HG02884 (cell line): ENCODE data around the gene CRYGB.
"Not testable (repeated sequence)": the region's sequence is repeated elsewhere in the genome, so short reads cannot be mapped to it uniquely, and the experiment has no call there.

Source experiments
- ATAC-seq: cut with Tn5 transposase; IDR thresholded peaks from one replicate; pipeline ENCODE4 v1.9.1; 2021; ENCODE audit warnings: mild to moderate bottlenecking, moderate library complexity; ENCODE audit not compliant: unreplicated experiment

The CRYGB gene

GRCh38 chr2:208118918-208119317 is 27.0 kb downstream of the CRYGB start:
- no peak for ATAC-seq

- ATAC-seq: not testable (repeated sequence)
Measured at GRCh38 chr2:208117390-208117789, 28.6 kb downstream of the CRYGB start.

GRCh38 chr2:208112969-208113368 is 33.0 kb downstream of the CRYGB start:
- no peak for ATAC-seq

GRCh38 chr2:208112273-208112745 is 33.6 kb downstream of the CRYGB start:
- not testable (repeated sequence) for ATAC-seq

GRCh38 chr2:208103616-208104015 is 42.3 kb downstream of the CRYGB start:
- no peak for ATAC-seq

GRCh38 chr2:208101716-208102631 is 44.0 kb downstream of the CRYGB start:
- no peak for ATAC-seq

- ATAC-seq: no peak
Measured at GRCh38 chr2:208099682-208100470, 46.1 kb downstream of the CRYGB start.

- ATAC-seq: not testable (repeated sequence)
Measured at GRCh38 chr2:208098701-208099100, 47.3 kb downstream of the CRYGB start.

- ATAC-seq: no peak
Measured at GRCh38 chr2:208098267-208098666, 47.7 kb downstream of the CRYGB start.

GRCh38 chr2:208097801-208098200 is 48.2 kb downstream of the CRYGB start:
- ATAC-seq: no peak

- no peak for ATAC-seq
Measured at GRCh38 chr2:208097313-208097712, 48.6 kb downstream of the CRYGB start.

- no peak for ATAC-seq
Measured at GRCh38 chr2:208096080-208096479, 49.9 kb downstream of the CRYGB start.

GRCh38 chr2:208093128-208093527 is 52.8 kb downstream of the CRYGB start:
- no peak for ATAC-seq
